Left lung (tissue), 10 donors: Measurements from ENCODE around the gene GATB. TPM values are rescaled to one million over a fixed set of nuclear protein-coding genes. Genes with fewer than 3 reads are reported as not detected.

Experiments used
- ATAC-seq: fragments of 200-7000 bp; cut with Tn5 transposase; one replicate; pipeline ENCODE4 v1.9.1; 2020; ENCODE audit warnings: moderate library complexity
- DNase-seq, 4 donors: peaks; one replicate each; pipeline ENCODE4 v3.0.0-alpha.2; 2013 to 2020
- H3K27ac ChIP-seq, 2 donors: fragments of 200-600 bp; sonication (generic) in 1 of 2; one replicate each; pipeline versions ENCODE4 v1.5.0 to v1.8.0; 2020 to 2021
- H3K27me3 ChIP-seq, 2 donors: fragments of 200-600 bp; sonication (generic) in 1 of 2; one replicate each; pipeline versions ENCODE4 v1.5.0 to v1.8.0; 2020 to 2021
- H3K36me3 ChIP-seq, 2 donors: fragments of 200-600 bp; sonication (generic) in 1 of 2; one replicate each; pipeline versions ENCODE4 v1.5.0 to v1.8.0; 2020 to 2021
- H3K4me1 ChIP-seq, 2 donors: fragments of 200-600 bp; one replicate each; pipeline ENCODE4 v1.8.0; 2021
- H3K4me3 ChIP-seq, 2 donors: fragments of 200-600 bp; sonication (generic) in 1 of 2; one replicate each; pipeline versions ENCODE4 v1.5.0 to v1.8.0; 2020 to 2021; ENCODE audit warnings: mild to moderate bottlenecking in 1 of 2
- H3K9me3 ChIP-seq, 2 donors: fragments of 200-600 bp; sonication (generic) in 1 of 2; one replicate each; pipeline versions ENCODE4 v1.5.0 to v1.8.0; 2020 to 2021
- CTCF ChIP-seq, 2 donors: fragments of 200-600 bp; sonication (generic) in 1 of 2; IDR thresholded peaks; one replicate each; pipeline versions ENCODE4 v1.5.0 to v1.8.0; 2021; ENCODE audit warnings: antibody characterized with exemption in 2 of 2
- intact Hi-C, 2 donors: fragments of 100-400 bp; cut with DNase I; formaldehyde crosslinking; loops; one replicate each; pipeline versions ENCODE4 v1.11.2 to v1.14.2; 2022
- polyA plus RNA-seq, 6 donors: library from polyadenylated mRNA; unstranded; fragments of 120-200 nt; gene quantifications; one replicate each; pipeline ENCODE4 v1.2.1, GENCODE V29; 2013; ENCODE audit not compliant: insufficient read length in 6 of 6
- total RNA-seq, 2 donors: library from RNA; stranded (reverse); fragmentation: NEBNext Ultra II Directional; extraction: Animal tissue kit (Norgen Biotek cat#: 25700); gene quantifications; one replicate each; pipeline ENCODE4 v1.2.1, GENCODE V29; 2021
- donor health status: DM: no; HTN: yes; CAD: no.
- donor health status: DM: no; HTN: no; CAD: no.

Gene GATB
- total and polyA plus RNA-seq, 8 donors, result 12.9 to 22.2 (median 18.8) TPM

- no peak for ATAC-seq
- intact Hi-C loops, result no loop called here
- Histone ChIP-seq H3K9me3 (no peaks in the 10 kb centered on the region), H3K4me3 (no peak overlapping the region), H3K4me1 (no peaks in the 10 kb centered on the region), H3K36me3 (no peaks in the 10 kb centered on the region), H3K27ac (no peak overlapping the region), H3K27me3 (no peaks in the 10 kb centered on the region)
- no peak for DNase-seq
- TF ChIP-seq CTCF (IDR thresholded peaks at IDR 0.05), result no peak
These were observed 114.5 kb downstream of the GATB start for GRCh38 chr4:151646322-151646721.

DNA sequence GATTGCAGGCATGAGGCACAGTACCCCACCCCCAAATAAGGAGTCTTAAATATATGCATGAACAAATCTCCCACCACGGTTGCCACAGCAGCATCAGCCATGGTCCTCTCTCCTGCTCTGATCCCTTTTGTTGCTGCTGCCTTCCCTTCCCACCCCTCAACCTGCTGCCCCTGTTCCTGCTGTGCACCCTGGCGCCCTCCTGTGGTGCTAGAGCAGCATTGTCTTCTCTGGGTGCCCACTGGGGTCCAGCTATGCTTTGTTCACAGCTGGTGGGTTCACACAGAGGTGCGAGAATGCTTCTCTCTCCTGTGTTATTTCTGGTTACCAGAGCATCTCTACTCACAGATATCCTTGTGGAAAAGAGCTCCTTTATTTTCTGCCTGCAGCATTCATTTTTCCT lies 116.2 kb downstream of the GATB start:
- ATAC-seq (no peak), DNase-seq (no peak)
- no peaks in the 10 kb centered on the region for H3K9me3 ChIP-seq
- H3K4me1 ChIP-seq, result no peaks in the 10 kb centered on the region
- intact Hi-C loops, result no loop called here
- no peak overlapping the region for H3K4me3 ChIP-seq
- no peaks in the 10 kb centered on the region for H3K36me3 ChIP-seq
- H3K27ac ChIP-seq, result no peak overlapping the region
- no peak for TF ChIP-seq CTCF (IDR thresholded peaks at IDR 0.05)
- no peaks in the 10 kb centered on the region for H3K27me3 ChIP-seq

- no peaks in the 10 kb centered on the region for H3K9me3 ChIP-seq
- no peaks in the 10 kb centered on the region for H3K27me3 ChIP-seq
- H3K36me3 ChIP-seq, result no peaks in the 10 kb centered on the region
- ATAC-seq, result no peak
- no peak overlapping the region for H3K4me3 ChIP-seq
- DNase-seq, result no peak
- intact Hi-C loops, result no loop called here
- no peak for TF ChIP-seq CTCF (IDR thresholded peaks at IDR 0.05)
- H3K27ac ChIP-seq, result no peak overlapping the region
- no peaks in the 10 kb centered on the region for H3K4me1 ChIP-seq
These were observed 117.2 kb downstream of the GATB start for GRCh38 chr4:151643564-151643963.

DNA sequence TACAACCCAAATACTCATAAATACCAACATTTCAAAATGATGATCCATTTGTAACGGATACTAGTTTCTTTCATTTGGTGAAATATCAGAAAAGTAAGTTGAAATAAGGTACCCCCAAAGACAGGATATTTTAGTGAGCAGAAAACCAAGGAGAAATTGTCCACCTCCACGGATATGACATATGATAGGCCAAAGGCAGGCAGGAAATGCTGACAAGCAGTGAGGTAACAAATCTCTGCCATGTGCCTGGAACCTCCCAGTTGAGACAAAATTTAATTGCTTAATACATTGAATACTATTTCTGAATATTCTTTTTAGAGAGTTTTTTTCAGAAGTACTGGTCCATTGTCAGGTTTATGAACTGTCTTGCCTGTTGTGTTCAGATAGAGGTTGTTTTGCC lies 118.8 kb downstream of the GATB start:
- no peak overlapping the region for H3K4me3 ChIP-seq
- no peaks in the 10 kb centered on the region for H3K27me3 ChIP-seq
- no peak for DNase-seq
- no peak for TF ChIP-seq CTCF (IDR thresholded peaks at IDR 0.05)
- no peaks in the 10 kb centered on the region for H3K4me1 ChIP-seq
- no peaks in the 10 kb centered on the region for H3K36me3 ChIP-seq
- intact Hi-C loops, result no loop called here
- H3K27ac ChIP-seq, result no peak overlapping the region
- no peak for ATAC-seq
- H3K9me3 ChIP-seq, result no peaks in the 10 kb centered on the region

DNA sequence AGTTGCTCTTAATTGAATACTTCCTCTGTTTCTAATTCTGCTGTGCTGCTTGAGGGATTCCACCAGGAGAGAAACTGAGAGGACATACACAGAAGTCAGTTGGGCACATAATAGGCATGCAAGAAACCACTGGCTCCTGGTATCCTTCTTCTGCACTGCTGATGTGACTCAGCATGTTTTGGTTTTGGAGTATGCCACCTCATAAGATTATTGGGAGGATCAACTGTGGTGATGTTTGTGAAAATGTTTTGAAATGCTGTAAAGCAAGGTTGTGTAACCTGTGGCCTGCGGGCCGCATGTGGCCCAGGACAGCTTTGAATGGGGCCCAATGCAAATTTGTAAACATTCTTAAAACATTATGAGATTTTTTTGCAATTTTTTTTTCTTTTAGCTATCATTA lies 119.6 kb downstream of the GATB start:
- no peak for DNase-seq
- intact Hi-C loops, result no loop called here
- Histone ChIP-seq H3K36me3 (no peaks in the 10 kb centered on the region), H3K27me3 (no peaks in the 10 kb centered on the region), H3K4me3 (no peak overlapping the region), H3K27ac (no peak overlapping the region), H3K9me3 (no peaks in the 10 kb centered on the region), H3K4me1 (no peaks in the 10 kb centered on the region)
- no peak for ATAC-seq
- no peak for TF ChIP-seq CTCF (IDR thresholded peaks at IDR 0.05)
